ENCODE results near the gene DPM2. TPM values are rescaled to one million over a fixed set of nuclear protein-coding genes. Genes with fewer than 3 reads are reported as not detected.

Gene DPM2
- total RNA-seq, 1 donor from 2014 or later = 14.9 TPM

DNA sequence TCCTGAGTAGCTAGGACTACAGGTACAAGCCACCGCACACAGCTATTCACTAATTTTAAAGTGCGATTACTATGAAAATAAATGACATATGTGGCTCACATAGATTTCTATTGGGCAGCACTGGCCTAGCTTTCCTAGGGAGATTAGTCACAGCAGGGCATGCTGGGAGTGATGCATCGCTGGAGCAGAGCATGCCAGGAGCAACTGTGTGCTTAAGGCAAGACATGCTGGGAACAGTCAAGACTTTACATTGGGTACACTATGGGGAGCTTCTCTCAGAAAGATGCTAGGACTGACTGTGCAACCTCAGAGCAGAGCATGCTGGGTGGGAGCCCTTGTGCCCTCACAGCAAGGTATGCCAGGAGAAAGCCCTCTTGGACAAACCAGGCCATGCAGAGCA, 47.6 kb downstream of the DPM2 start:
- intact Hi-C loops (cut with DNase I) = no loop called here
- DNase-seq (ENCODE audit: low spot score) = no peak

DNA sequence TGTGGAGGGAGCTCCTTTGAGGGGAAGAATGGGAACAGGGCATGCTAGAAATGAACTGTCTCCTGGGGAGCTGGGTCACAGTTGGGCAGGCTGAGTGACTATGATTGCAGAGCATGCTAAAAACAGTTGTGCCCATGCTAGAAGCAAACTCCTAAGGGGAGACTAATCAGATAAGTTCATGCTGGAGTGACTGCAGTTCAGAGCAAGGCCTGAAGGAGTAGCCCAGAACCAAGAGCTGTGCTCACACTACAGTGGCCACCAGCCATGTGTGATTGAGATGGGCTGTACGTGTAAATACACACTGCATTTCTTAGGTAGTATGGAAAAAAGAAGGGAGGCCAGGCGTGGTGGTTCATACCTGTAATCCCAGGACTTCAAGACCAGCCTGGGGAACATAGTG, 49.9 kb downstream of the DPM2 start:
- intact Hi-C loops (cut with DNase I) = no loop called here
- no peak for DNase-seq (ENCODE audit: low spot score)

GRCh38 chr9:127886401-127886972, 51.2 kb downstream of the DPM2 start:
- DNase-seq (ENCODE audit: low spot score) = no peak
- intact Hi-C loops (cut with DNase I) = no loop called here

DNA sequence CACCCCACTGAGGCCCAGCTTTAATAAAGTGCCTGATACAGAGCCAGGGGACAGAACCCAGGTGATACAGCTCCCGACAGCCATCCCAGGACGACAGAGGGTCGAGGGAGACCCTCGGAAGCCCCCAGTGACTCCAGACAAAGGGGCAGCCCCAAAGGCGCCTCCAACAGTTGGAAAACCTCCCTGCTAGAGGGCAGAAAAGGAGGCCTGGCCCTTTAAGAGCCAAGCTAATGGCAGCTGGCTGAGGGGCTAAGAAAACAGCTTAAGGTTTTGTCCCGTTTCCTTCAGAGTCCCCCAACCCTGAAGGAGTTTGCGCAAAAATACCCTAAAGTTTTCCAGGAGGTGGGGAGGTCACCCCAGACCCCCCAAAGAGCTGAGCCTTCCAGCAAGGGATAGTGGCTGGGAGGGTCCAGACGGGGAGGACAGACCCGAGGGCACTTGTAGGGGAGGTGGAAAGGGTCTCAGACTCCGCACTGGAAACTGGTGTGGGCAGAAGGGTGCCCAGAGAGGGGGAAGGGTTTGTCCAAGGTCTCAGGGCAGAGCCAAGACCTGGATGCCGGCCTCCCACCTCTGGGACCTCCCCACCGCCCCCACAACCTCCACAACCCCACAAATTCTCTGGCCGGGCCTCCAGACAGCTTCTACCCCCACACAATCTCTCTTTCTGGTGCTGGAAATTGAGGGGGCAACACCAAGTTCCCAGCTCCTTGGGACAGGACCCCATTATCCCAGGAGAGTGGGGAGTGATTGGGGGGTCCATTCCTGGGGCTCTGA, 52.0 kb downstream of the DPM2 start:
- intact Hi-C loops (cut with DNase I) = no loop called here
- DNase-seq (ENCODE audit: low spot score) = no peak

Other genes starting within 250 kb of the DPM2 start
- not detected for gene CFAP157, start 230.9 kb downstream of the DPM2 start, total RNA-seq
- gene PTRH1, start 222.2 kb downstream of the DPM2 start, total RNA-seq = 13.4 TPM
- 0.16 TPM for gene TTC16, start 221.8 kb downstream of the DPM2 start, total RNA-seq
- 4.4 TPM for gene TOR2A, start 202.6 kb downstream of the DPM2 start, total RNA-seq
- gene SH2D3C, start 159.2 kb downstream of the DPM2 start, total RNA-seq = 16.0 TPM
- gene CDK9, start 151.8 kb downstream of the DPM2 start, total RNA-seq = 48.7 TPM
- 36.5 TPM for gene FPGS, start 135.0 kb downstream of the DPM2 start, total RNA-seq
- 244 TPM for gene ENG, start 83.2 kb downstream of the DPM2 start, total RNA-seq
- 484 TPM for gene AK1, start 60.2 kb downstream of the DPM2 start, total RNA-seq
- gene ST6GALNAC6, start 38.3 kb downstream of the DPM2 start, total RNA-seq = 49.4 TPM
- gene ST6GALNAC4, start 20.8 kb downstream of the DPM2 start, total RNA-seq = 48.1 TPM
- 0.57 TPM for gene PIP5KL1, start 7.1 kb downstream of the DPM2 start, total RNA-seq
- gene EEIG1, start 43.1 kb upstream of the DPM2 start, total RNA-seq = 24.1 TPM
- 6.2 TPM for gene NAIF1, start 129.5 kb upstream of the DPM2 start, total RNA-seq
- gene SLC25A25, start 130.4 kb upstream of the DPM2 start, total RNA-seq = 5.6 TPM
- gene PTGES2, start 189.9 kb upstream of the DPM2 start, total RNA-seq = 136 TPM
- gene LCN2, start 211.6 kb upstream of the DPM2 start, total RNA-seq = 2.0 TPM
- 65.7 TPM for gene BBLN, start 222.4 kb upstream of the DPM2 start, total RNA-seq